Measurements from ENCODE around the gene CMIP.

The CMIP gene

GRCh38 chr16:81526935-81527334 is 82.3 kb downstream of the CMIP start:
- H3K4me3 ChIP-seq (ENCODE audit: low read depth, low read length), result no peak overlapping the region

DNA sequence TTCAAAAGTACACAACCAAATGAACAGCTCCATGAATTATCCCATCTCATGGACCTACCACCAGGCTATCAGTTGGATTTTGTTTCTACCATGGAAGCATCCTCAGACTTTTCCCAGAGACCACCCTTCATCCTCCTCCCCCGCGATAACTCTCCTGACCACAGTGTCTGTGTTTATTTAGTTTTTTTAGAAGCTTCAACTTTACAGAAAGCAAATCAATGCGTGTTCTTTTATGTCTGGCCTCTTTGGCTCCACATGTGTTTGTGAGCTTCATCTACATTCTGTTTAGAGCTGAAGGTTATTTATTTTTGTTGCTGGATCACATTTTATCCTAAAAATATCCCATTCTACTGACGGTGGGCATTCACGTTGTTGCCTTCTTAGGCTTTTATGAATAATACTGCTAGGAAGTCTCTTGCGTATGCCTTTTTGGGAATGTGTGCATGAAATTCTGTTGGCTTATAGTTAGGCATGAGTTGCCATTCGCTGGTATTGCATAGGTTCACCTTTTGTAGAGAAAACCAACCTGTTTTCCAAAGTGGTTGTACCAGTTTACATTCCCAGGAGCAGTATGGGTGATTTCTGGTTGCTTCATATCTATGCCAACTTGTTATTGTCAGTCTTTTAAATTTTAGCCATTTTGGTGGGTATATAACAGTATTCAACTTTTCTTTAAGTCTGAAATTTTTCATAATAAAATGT is 83.0 kb downstream of the CMIP start:
- H3K4me3 ChIP-seq (ENCODE audit: low read depth, low read length), result no peak overlapping the region

- H3K4me3 ChIP-seq (ENCODE audit: low read depth, low read length), result no peak overlapping the region
Observed at GRCh38 chr16:81528256-81528655, 83.6 kb downstream of the CMIP start.

GRCh38 chr16:81530296-81530721 is 85.7 kb downstream of the CMIP start:
- H3K4me3 ChIP-seq (ENCODE audit: low read depth, low read length), result no peak overlapping the region

DNA sequence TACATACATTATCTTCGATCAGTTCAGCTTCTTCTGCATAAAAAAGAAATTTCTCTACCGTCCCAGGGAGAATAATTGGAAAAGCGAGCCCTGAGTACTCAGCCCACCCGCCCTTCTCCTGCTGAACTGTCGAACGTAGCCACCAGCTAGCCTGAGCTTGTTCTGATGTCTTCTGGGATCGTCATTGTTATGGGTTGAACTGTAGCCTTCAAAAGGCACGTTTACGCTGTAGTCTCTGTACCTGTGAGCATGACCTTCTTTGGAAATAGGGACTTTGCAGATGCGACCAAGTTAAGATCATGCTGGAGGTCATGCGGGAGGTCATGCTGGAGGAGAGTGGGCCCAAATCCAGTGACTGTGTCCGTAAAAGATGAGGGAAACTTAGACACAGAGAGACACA is 86.2 kb downstream of the CMIP start:
- no peak overlapping the region for H3K4me3 ChIP-seq (ENCODE audit: low read depth, low read length)

DNA sequence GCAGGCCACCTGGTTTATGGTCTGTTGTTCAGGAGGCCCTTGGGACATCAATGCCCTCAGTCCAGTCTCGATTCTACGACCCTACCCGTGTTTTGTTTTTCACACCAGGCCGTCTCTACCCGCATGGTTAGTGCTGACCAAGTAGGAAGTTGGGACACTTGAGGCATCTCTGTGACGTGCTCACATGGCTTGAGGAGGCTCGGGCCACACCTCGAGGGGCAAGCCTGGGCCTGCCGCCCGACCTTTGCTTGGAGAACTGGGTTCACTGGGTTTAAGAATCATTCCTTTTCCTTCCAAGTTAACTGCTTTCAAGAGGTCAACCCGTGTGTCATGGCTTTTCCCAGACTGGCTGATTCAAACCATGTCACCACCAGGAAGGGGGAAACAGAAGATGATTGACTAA is 86.8 kb downstream of the CMIP start:
- H3K4me3 ChIP-seq (ENCODE audit: low read depth, low read length), result no peak overlapping the region

GRCh38 chr16:81532491-81533174 is 88.0 kb downstream of the CMIP start:
- no peak overlapping the region for H3K4me3 ChIP-seq (ENCODE audit: low read depth, low read length)

DNA sequence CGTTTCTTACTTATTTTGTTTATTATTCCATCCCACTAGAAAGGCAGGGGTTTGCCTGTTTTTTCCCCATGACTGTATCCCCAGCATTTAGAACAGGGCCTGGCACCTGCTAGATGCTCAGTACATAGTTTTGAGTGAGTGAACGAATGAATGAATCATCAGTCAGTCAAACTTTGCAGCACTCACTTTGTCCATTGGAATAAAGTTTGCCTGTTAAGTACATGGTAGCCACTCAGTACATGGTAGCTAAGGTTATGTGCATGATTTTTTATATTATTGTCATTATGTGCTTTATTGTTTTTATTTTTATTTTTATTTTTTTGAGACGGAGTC is 88.5 kb downstream of the CMIP start:
- H3K4me3 ChIP-seq (ENCODE audit: low read depth, low read length), result no peak overlapping the region

DNA sequence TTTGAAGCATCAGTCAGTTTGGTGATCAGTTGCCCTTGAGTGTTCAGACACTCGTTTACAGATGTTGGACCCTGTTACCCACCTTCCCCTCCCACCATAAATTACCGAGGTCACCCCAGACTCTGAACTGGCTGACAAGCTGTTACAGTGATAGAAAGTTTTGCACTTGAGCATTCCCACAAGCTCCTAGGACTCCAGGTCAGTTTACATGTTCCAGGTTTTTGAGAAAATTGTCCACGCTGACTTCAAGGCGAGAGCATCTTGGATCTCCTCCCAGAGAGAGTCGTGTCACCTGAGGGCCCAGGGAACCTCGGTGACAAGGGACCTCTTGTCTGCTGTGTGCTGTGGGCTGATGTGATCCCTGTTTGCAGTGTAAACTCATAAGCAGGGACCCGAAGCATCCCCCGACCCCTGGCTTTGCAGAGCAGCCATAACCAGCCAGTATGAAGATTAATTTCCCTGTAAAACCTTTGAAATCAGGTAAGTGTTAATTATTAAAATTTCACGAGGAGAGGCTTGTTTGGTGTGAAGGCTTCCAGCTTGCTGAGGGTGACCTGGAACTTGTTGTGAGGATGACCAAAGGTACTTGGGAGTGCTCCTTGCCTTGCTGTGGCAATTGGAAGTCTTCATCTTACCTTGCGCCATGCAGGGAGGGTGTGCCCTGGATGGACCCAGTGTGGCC is 91.2 kb downstream of the CMIP start:
- H3K4me3 ChIP-seq (ENCODE audit: low read depth, low read length), result no peak overlapping the region

- H3K4me3 ChIP-seq (ENCODE audit: low read depth, low read length), result no peak overlapping the region
Observed at GRCh38 chr16:81536648-81537047, 92.0 kb downstream of the CMIP start.

DNA sequence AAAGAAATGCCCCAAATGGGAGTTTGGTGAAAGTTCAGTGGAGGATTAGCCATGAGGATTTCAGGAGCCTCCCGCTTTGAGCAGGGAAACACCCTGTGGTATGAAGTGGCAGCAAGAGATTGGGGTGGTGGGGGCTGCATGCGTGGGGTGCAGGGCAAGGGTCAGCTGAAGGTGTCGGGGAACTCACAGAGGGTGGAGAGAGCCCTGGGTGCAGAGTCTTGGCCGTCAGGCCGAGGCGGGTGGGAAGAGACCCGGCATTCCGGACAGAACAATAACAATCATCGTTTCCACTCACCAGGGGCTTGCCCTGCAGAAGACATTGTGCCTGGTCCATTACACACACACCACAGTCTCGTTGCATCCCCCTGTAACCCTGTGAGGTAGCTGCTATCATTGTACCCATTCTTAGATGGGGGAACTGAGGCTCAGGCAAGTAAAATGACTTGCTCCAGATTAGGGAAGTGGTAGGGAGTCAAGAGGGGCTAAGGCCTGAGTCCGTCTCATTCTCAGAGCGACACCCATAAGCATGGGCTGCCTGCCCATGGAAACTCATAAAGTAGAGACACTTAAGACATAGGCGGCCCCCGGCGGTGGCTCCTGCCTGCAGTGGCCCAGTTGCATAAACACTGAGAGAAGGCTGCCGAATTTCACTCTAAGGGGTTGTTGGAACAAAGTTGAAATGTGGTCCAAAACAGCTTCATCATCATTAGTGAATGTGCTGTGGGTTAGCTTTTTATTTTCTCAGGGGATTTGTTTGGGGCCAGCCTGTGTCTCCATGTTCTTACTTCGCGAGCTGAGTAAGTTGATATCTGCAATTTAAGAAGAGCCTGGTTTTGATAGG is 93.3 kb downstream of the CMIP start:
- H3K4me3 ChIP-seq (ENCODE audit: low read depth, low read length), result no peak overlapping the region

- H3K4me3 ChIP-seq (ENCODE audit: low read depth, low read length), result no peak overlapping the region
Observed at GRCh38 chr16:81539009-81539758, 94.6 kb downstream of the CMIP start.

DNA sequence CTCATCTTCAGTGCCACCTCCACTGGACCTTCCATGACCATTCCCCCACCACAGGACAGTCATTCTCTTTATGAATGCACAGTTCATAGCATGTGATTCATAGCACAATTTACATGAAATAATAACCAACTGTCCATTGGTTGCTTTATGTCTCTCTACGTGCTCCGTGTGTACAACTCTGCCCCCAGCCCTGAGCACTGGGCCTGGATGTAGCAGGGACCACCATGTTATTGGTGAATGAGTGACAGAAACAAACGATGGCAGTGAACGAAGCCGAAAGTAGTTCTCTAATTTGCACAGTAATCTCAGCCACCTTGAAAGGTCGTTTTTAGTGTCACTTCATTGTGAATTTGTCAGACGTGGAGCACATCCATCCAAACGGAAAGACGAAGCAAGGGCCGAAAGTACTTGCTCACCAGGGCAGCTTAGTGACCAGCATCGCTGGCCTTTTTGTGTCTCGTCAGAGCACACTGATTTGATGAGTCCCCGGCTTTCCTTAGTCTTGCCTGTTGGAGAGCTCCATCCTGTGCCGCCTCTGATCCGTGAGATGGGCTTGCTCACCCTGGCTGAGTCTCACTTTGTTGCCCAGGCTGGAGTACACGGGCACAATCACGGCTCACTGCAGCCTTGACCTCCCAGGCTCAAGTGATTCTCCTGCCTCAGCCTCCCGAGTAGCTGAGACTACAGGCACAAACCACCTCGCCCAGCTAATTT is 95.3 kb downstream of the CMIP start:
- no peak overlapping the region for H3K4me3 ChIP-seq (ENCODE audit: low read depth, low read length)

GRCh38 chr16:81541314-81541713 is 96.7 kb downstream of the CMIP start:
- H3K4me3 ChIP-seq (ENCODE audit: low read depth, low read length), result no peak overlapping the region

GRCh38 chr16:81542609-81543570 is 98.3 kb downstream of the CMIP start:
- no peak overlapping the region for H3K4me3 ChIP-seq (ENCODE audit: low read depth, low read length)

DNA sequence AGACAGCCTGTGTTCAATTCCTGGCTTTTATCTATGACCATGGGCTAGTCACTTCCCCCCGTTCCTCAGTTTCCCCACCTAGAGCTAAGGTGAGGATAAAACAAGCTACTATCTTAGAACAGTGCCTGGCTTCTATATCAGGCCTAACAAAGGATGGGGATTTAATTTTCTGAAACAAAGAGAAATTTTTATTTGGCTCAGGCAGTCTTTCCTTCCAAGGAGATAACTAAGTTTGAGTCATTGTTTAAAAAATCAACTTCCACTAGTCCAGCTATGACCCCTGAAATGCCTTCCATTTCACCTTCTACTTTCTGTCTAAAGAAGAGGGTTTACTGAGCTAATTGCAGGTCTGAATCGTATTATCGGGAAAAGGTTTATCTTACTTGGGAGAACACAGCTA is 99.0 kb downstream of the CMIP start:
- H3K4me3 ChIP-seq (ENCODE audit: low read depth, low read length), result no peak overlapping the region

DNA sequence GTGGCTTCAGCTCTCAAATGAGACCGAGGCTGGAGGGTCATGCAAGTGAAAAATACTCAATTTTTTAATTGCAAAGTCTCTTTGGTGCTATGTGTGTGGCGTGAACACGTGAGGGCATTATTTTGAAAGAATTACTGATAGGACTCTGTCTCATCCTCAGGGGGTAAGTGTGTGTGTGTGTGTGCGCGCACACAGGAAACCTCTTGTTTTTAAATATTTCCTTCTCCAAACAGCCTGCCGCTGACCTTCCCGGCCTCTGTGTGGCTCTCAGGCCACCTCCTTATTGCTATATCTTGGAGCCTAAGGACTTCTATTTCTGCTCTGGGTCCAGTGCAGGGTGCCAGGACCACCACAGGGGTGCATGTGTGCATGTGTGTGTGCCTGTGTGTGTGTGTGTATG is 99.7 kb downstream of the CMIP start:
- no peak overlapping the region for H3K4me3 ChIP-seq (ENCODE audit: low read depth, low read length)

DNA sequence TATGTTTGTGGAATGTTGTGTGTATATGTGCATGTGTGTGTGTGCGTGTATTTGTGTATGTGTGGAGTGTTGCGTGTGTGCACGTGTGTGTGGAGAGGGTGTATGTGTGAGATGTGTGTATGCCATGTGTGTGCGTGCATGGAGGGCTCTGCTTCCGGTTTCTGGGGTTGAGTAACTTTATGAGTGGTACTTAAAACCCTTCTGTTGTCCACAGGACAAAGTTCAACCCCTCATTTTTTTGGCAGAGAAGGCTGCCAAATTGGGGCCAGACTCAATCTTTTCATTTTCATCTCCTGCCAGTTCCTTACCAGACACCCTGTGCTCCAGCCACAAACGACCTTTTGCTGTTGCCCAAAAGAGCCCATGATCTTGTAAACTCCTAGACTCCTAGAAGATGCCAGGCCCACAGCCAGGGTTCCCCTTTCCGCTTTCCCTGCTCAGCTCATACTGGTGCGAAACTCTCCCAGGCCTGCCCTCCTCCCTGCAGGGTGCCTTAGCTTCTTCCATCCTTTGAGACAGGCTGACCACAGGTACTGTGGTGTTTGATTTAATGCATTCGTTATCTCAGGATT is 100.2 kb downstream of the CMIP start:
- no peak overlapping the region for H3K4me3 ChIP-seq (ENCODE audit: low read depth, low read length)

Measured in iPS-11a (cell line).